ENCODE data around the gene LRRC40.

Gene LRRC40

GRCh38 chr1:70115315-70115714 lies 90.1 kb downstream of the LRRC40 start:
- no peak for DNase-seq (ENCODE audit: low read depth)

GRCh38 chr1:70112838-70113237 lies 92.5 kb downstream of the LRRC40 start:
- no peak for DNase-seq (ENCODE audit: low read depth)

GRCh38 chr1:70109241-70109640 lies 96.1 kb downstream of the LRRC40 start:
- DNase-seq (ENCODE audit: low read depth) = no peak

GRCh38 chr1:70103770-70104169 lies 101.6 kb downstream of the LRRC40 start:
- DNase-seq (ENCODE audit: low read depth) = no peak

- DNase-seq (ENCODE audit: low read depth) = no peak
Measured at GRCh38 chr1:70101774-70102173, 103.6 kb downstream of the LRRC40 start.

DNA sequence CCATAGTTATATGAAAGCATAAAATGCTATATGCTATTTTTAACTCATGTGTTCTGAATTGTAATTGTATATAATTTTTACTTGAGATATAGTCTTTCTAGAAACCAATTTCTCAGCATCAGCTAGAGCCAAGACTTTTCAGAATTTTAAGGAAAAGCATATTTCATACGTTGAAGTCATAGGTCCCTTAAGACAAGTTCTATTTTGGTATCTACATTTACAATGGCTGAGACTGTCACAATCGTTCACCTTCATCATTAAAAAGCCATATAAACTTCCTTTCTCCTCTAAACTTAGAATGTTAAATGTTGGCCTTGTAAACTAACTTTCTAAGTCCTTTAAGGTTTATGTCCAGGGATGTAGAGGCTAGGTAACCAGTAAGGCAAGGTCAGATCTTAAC lies 104.1 kb downstream of the LRRC40 start:
- DNase-seq (ENCODE audit: low read depth) = no peak

Measured in EH (cell line).